Cardiac fibroblast (primary cell): ENCODE results near the gene RLN3.
"Not testable (repeated sequence)": the region's sequence is repeated elsewhere in the genome, so short reads cannot be mapped to it uniquely, and the experiment has no call there.

Experiments
- DNase-seq, 2 donors: peaks; one replicate each; pipeline versions ENCODE4 v3.0.0 to v3.0.0-alpha.2; 2010; ENCODE audit warnings: low read depth in 2 of 2
- H3K4me3 ChIP-seq, 2 donors: replicated peaks in 1 of 2; 1 replicate in 1 of 2; 2 replicates in 1 of 2; pipeline ENCODE4 v1.5.1; 2011; ENCODE audit warnings: low read depth in 2 of 2, low read length in 2 of 2, mild to moderate bottlenecking in 2 of 2, moderate library complexity in 1 of 2
- TF ChIP-seq, protein P1 (sequence below): IDR thresholded peaks from one replicate; pipeline ENCODE4 v1.5.1; 2011; ENCODE audit warnings: low read depth, mild to moderate bottlenecking, low read length, inconsistent platforms

RLN3 gene

GRCh38 chr19:14006085-14006765 lies 21.7 kb upstream of the RLN3 start, which contains the start of gene RFX1:
TSS of gene RFX1 (minus strand) at chr19:14006320. CDS start at chr19:13993843, 12,477 bp downstream.
- peak; percentile 100 for DNase-seq
- H3K4me3 ChIP-seq, result peak within 1 kb of the TSS; percentile 70 to 73
- TF ChIP-seq, protein P1, sequence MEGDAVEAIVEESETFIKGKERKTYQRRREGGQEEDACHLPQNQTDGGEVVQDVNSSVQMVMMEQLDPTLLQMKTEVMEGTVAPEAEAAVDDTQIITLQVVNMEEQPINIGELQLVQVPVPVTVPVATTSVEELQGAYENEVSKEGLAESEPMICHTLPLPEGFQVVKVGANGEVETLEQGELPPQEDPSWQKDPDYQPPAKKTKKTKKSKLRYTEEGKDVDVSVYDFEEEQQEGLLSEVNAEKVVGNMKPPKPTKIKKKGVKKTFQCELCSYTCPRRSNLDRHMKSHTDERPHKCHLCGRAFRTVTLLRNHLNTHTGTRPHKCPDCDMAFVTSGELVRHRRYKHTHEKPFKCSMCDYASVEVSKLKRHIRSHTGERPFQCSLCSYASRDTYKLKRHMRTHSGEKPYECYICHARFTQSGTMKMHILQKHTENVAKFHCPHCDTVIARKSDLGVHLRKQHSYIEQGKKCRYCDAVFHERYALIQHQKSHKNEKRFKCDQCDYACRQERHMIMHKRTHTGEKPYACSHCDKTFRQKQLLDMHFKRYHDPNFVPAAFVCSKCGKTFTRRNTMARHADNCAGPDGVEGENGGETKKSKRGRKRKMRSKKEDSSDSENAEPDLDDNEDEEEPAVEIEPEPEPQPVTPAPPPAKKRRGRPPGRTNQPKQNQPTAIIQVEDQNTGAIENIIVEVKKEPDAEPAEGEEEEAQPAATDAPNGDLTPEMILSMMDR, result no peak

GRCh38 chr19:14006766-14007562 lies 21.0 kb upstream of the RLN3 start:
- peak overlapping the region; percentile 70 to 73 for H3K4me3 ChIP-seq
- no peak for DNase-seq

DNA sequence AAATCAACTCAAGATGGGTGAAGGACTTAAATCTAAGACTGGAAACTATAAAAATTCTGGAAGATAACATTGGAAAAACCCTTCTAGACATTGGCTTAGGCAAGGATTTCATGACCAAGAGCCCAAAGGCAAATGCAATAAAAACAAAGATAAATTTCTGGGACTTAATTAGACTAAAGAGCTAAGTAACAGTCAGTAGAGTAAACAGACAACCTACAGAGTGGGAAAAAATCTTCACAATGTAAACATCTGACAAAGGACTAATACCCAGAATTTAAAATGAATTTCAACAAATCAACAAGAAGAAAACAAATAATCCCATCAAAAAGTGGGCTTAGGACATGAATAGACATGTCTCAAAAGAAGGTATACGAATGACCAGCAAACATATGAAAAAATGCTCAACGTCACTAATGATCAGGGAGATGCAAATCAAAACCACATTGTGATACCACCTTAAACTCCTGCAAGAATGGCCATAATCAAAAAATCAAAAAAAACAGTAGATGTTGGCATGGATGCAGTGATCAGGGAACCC lies 15.5 kb upstream of the RLN3 start:
- no peak overlapping the region for H3K4me3 ChIP-seq
- TF ChIP-seq, protein P1, result no peak

More at GRCh38 chr19:14006766-14007562, 21.0 kb upstream of the RLN3 start:
- TF ChIP-seq, protein P1, result no peak

DNA sequence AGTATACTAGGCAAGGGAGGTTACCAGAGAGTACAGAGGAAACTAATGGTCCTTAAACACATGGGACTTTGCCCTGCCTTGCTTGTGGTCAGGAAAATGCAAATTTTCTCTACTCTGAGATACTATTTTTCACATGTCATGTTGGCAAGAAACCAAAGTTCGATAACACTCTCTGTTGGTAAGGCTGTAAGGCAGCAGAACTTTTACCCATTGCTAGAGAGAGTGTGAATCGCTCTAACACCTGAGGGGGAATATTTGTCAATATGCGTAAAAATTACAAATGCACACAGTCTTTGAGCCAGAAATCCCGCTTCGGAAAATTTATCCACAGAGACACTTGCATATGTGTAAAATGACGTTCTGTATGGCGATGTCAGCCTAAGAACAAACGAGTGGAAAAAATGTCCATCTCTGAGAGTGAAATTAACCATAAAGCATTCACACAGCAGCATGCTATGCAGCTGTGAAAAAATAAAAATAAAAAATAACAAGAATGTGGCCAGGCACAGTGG lies 12.4 kb upstream of the RLN3 start:
- TF ChIP-seq, protein P1, result no peak
- DNase-seq, result no peak
- no peak overlapping the region for H3K4me3 ChIP-seq

More for the DNA sequence above, 15.5 kb upstream of the RLN3 start:
- DNase-seq, result no peak

- TF ChIP-seq, protein P1, result no peak
- no peak for DNase-seq
Observed at GRCh38 chr19:14019100-14019499, 8.8 kb upstream of the RLN3 start.

DNA sequence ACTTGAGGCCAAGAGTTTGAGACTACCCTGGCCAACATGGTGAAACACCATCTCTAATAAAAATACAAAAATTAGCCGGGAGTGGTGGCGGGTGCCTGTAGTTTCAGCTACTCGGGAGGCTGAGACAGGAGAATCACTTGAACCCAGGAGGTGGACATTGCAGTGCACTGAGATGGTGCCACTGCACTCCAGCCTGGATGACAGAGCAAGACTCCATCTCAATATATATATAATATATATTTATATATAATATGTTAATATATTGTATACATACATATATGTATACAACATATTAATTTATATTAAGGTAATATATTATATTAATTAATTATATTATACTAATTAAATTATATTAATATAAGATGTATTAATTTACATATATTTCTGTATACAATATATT lies 8.2 kb upstream of the RLN3 start:
- not testable (repeated sequence) for DNase-seq, H3K4me3 ChIP-seq

More at GRCh38 chr19:14019100-14019499, 8.8 kb upstream of the RLN3 start:
- H3K4me3 ChIP-seq, result no peak overlapping the region

DNA sequence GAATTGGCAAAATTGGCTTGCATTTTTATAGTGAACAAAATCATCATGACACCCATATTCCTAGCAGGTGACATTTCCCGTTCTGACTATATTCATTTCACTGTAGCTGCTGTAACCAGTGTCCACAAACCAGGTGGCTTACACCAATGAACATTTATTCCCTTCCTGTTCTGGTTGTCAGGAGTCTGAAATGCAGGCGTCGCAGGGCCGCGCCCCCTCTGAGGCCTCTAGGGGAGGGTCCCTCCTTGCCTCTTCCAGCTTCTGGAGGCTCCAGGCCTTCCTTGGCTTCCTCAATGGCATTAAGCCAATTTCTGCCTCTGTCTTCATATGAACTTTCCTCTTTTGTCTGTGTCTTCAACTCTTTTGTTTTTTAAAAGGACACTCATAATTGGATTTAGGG lies 6.5 kb upstream of the RLN3 start:
- TF ChIP-seq, protein P1, result no peak
- no peak overlapping the region for H3K4me3 ChIP-seq
- DNase-seq, result peak in 1 of 2 donors; percentile 15
